ENCODE data around the gene GORAB.

GORAB gene, protein sequence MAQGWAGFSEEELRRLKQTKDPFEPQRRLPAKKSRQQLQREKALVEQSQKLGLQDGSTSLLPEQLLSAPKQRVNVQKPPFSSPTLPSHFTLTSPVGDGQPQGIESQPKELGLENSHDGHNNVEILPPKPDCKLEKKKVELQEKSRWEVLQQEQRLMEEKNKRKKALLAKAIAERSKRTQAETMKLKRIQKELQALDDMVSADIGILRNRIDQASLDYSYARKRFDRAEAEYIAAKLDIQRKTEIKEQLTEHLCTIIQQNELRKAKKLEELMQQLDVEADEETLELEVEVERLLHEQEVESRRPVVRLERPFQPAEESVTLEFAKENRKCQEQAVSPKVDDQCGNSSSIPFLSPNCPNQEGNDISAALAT

GRCh38 chr1:170531758-170532657, at the start of gene GORAB:
TSS of gene GORAB (plus strand) at chr1:170532166. CDS start at chr1:170532224, 58 bp downstream.
- TF ChIP-seq, protein P1, sequence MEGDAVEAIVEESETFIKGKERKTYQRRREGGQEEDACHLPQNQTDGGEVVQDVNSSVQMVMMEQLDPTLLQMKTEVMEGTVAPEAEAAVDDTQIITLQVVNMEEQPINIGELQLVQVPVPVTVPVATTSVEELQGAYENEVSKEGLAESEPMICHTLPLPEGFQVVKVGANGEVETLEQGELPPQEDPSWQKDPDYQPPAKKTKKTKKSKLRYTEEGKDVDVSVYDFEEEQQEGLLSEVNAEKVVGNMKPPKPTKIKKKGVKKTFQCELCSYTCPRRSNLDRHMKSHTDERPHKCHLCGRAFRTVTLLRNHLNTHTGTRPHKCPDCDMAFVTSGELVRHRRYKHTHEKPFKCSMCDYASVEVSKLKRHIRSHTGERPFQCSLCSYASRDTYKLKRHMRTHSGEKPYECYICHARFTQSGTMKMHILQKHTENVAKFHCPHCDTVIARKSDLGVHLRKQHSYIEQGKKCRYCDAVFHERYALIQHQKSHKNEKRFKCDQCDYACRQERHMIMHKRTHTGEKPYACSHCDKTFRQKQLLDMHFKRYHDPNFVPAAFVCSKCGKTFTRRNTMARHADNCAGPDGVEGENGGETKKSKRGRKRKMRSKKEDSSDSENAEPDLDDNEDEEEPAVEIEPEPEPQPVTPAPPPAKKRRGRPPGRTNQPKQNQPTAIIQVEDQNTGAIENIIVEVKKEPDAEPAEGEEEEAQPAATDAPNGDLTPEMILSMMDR (conservative IDR thresholded peaks at IDR 0.05; ENCODE audit: low read depth, low read length), result no peak

DNA sequence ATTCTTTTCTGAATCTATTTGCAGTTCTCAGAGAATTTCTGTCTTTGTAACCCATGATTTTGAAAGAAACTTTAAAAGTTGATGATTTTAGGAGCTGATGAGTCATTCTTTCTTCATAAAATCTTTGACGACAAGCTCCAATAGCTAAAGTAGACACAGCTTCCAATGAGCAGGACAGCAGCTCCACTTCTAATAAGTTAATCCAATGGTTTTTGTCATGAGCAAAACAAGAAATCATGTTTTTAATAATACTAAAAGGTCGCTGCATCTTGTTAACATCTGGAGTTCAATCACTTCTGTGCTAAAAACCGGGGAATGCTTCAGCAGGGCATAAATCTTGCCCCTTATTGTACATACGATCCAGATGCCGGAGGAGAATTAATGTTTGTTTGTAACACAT, 48.9 kb upstream of the GORAB start:
- TF ChIP-seq, protein P1 (conservative IDR thresholded peaks at IDR 0.05; ENCODE audit: low read depth, low read length), result no peak
- H3K4me3 ChIP-seq (ENCODE audit: low read depth, low read length), result no peak overlapping the region
- DNase-seq (ENCODE audit: low read depth), result peak; percentile 8

More at GRCh38 chr1:170531758-170532657, at the start of gene GORAB:
- DNase-seq (ENCODE audit: low read depth), result peak; percentile 96
- H3K4me3 ChIP-seq (ENCODE audit: low read depth, low read length), result peak within 1 kb of the TSS; percentile 84

- TF ChIP-seq, protein P1 (conservative IDR thresholded peaks at IDR 0.05; ENCODE audit: low read depth, low read length), result no peak
Observed at GRCh38 chr1:170487503-170487902, 44.5 kb upstream of the GORAB start.

DNA sequence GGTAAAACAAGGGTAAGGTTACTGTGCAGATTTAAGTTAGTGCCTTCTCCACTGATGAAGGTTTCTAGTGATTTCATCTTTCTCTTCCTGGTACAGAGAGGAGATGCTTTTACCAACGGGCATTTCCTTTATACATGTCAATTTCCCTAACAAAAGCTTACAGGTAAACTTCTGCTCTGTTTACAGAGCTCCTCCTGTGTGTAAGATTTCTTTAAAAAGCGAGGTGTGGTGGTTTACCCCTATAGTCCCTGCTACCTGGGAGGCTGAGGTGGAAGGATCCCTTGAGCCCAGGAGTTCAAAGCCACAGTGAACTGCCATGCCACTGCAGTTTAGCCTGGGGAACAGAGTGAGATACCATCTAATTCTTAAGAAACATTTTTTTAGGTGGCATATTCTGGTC, 40.7 kb upstream of the GORAB start:
- DNase-seq (ENCODE audit: low read depth), result no peak
- no peak overlapping the region for H3K4me3 ChIP-seq (ENCODE audit: low read depth, low read length)
- TF ChIP-seq, protein P1 (conservative IDR thresholded peaks at IDR 0.05; ENCODE audit: low read depth, low read length), result no peak

More at GRCh38 chr1:170487503-170487902, 44.5 kb upstream of the GORAB start:
- no peak overlapping the region for H3K4me3 ChIP-seq (ENCODE audit: low read depth, low read length)
- DNase-seq (ENCODE audit: low read depth), result no peak

GRCh38 chr1:170494369-170494768, 37.6 kb upstream of the GORAB start:
- H3K4me3 ChIP-seq (ENCODE audit: low read depth, low read length), result no peak overlapping the region
- TF ChIP-seq, protein P1 (conservative IDR thresholded peaks at IDR 0.05; ENCODE audit: low read depth, low read length), result no peak
- peak; percentile 37 for DNase-seq (ENCODE audit: low read depth)

GRCh38 chr1:170495006-170495405, 37.0 kb upstream of the GORAB start:
- DNase-seq (ENCODE audit: low read depth), result peak; percentile 4
- no peak overlapping the region for H3K4me3 ChIP-seq (ENCODE audit: low read depth, low read length)
- TF ChIP-seq, protein P1 (conservative IDR thresholded peaks at IDR 0.05; ENCODE audit: low read depth, low read length), result no peak

Data from choroid plexus epithelial cell (primary cell).